ENCODE measurements around the gene PRSS23. TPM values are rescaled to one million over a fixed set of nuclear protein-coding genes. Genes with fewer than 3 reads are reported as not detected.

The PRSS23 gene
- total and polyA plus RNA-seq, 2 donors (not counting 3 experiments of a cell fraction or from before 2014, with no cell fraction given): 146 to 278 TPM

- ChIA-PET POLR2A (interaction anchor here (0.6 to 1.1 kb wide), 3 partner anchors 60 to 740 kb away, joined by 3 to 5 read pairs (median 3); no protein-coding TSS in a partner anchor), CTCF (interaction anchor here (0.7 to 6.1 kb wide), 13 partner anchors 17 to 440 kb away, joined by 3 to 40 read pairs (median 6); partner anchors contain the start of gene ME3)
- Histone ChIP-seq H3K4me1 (ENCODE audit: control insufficient read depth, extremely low read depth, insufficient read depth, low read length) (peaks cover 53% of the 10 kb centered on the region), H3K9me3 (replicated peaks; ENCODE audit: control insufficient read depth, insufficient read depth, low read length) (no peaks in the 10 kb centered on the region), H3K79me2 (ENCODE audit: control insufficient read depth, insufficient read depth, low read length) (peaks cover 60% of the 10 kb centered on the region), H3K9me1 (replicated peaks; ENCODE audit: control insufficient read depth, extremely low read depth, insufficient read depth, low read length) (no peaks in the 10 kb centered on the region), H3K4me3 (replicated peaks in 1 of 3; ENCODE audit: insufficient read depth in 1 of 3, low read depth in 1 of 3, low read length in 3 of 3) (peak overlapping the region; percentile 82 to 96 (median 95)), H3K36me3 (ENCODE audit: control insufficient read depth in 2 of 2, extremely low read depth in 1 of 2, insufficient read depth in 2 of 2, low read length in 2 of 2) (peaks cover 0 to under 1% of the 10 kb centered on the region in 2 experiments), H3K27me3 (ENCODE audit: control insufficient read depth in 2 of 2, insufficient read depth in 2 of 2, low read length in 2 of 2) (no peaks in the 10 kb centered on the region), H3K9ac (replicated peaks; ENCODE audit: extremely low read depth, insufficient read depth, low read length) (peak overlapping the region; percentile 97), H3K4me2 (ENCODE audit: insufficient read depth, low read length) (peak overlapping the region; percentile 100), H3K27ac (ENCODE audit: insufficient read depth, low read depth, low read length) (peak overlapping the region; percentile 96), H4K20me1 (replicated peaks; ENCODE audit: control insufficient read depth, extremely low read depth, insufficient read depth, low read length) (no peaks in the 10 kb centered on the region), H2AFZ (ENCODE audit: low read depth, low read length) (no peak overlapping the region)
- BruUV-seq (replicated peaks): no TSS peak
- dilution Hi-C loops (cut with MboI; ENCODE audit: extremely low pct_ligation_motif_present, low sequenced_read_pairs) (no loop called here), intact Hi-C loops (cut with micrococcal nuclease) (loop anchor here (1.0 to 5.0 kb wide), 4 partner anchors 60 to 209 kb away; no protein-coding TSS in a partner anchor)
- FAIRE-seq: no peak
- TF ChIP-seq CTCF (IDR thresholded peaks at IDR 0.05; ENCODE audit: extremely low read depth in 1 of 2, insufficient read depth in 1 of 2, low read depth in 1 of 2, low read length in 2 of 2) (no peak), GATA2 (IDR thresholded peaks at IDR 0.05; ENCODE audit: insufficient read depth, insufficient read length, low read depth, low read length) (no peak), MYC (IDR thresholded peaks at IDR 0.05; ENCODE audit: low read depth, low read length) (no peak), JUN (IDR thresholded peaks at IDR 0.05; ENCODE audit: borderline replicate concordance, insufficient read depth, insufficient read length, low read depth) (no peak), FOS (IDR thresholded peaks at IDR 0.05; ENCODE audit: borderline replicate concordance, insufficient read depth, low read length) (no peak), MAX (IDR thresholded peaks at IDR 0.05; ENCODE audit: insufficient read depth, insufficient read length) (no peak)
- DNase-seq (ENCODE audit: low read depth, low spot score): no peak
Observed at GRCh38 chr11:86800960-86801272, 574 bp downstream of the PRSS23 start.

All from endothelial cell of umbilical vein (primary cell).